Measurements from ENCODE around the gene EXOC4.

GRCh38 chr7:133273227-133273626, 20.3 kb downstream of the EXOC4 start:
- TF ChIP-seq, protein P1, sequence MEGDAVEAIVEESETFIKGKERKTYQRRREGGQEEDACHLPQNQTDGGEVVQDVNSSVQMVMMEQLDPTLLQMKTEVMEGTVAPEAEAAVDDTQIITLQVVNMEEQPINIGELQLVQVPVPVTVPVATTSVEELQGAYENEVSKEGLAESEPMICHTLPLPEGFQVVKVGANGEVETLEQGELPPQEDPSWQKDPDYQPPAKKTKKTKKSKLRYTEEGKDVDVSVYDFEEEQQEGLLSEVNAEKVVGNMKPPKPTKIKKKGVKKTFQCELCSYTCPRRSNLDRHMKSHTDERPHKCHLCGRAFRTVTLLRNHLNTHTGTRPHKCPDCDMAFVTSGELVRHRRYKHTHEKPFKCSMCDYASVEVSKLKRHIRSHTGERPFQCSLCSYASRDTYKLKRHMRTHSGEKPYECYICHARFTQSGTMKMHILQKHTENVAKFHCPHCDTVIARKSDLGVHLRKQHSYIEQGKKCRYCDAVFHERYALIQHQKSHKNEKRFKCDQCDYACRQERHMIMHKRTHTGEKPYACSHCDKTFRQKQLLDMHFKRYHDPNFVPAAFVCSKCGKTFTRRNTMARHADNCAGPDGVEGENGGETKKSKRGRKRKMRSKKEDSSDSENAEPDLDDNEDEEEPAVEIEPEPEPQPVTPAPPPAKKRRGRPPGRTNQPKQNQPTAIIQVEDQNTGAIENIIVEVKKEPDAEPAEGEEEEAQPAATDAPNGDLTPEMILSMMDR (IDR thresholded peaks at IDR 0.05) = no peak
- no peak for TF ChIP-seq EP300 (IDR thresholded peaks at IDR 0.05)
- TF ChIP-seq POLR2A (IDR thresholded peaks at IDR 0.05) = no peak
- TF ChIP-seq POLR2AphosphoS5 (IDR thresholded peaks at IDR 0.05) = no peak
